Measurements from ENCODE around the gene LDLRAD4.

The LDLRAD4 gene

DNA sequence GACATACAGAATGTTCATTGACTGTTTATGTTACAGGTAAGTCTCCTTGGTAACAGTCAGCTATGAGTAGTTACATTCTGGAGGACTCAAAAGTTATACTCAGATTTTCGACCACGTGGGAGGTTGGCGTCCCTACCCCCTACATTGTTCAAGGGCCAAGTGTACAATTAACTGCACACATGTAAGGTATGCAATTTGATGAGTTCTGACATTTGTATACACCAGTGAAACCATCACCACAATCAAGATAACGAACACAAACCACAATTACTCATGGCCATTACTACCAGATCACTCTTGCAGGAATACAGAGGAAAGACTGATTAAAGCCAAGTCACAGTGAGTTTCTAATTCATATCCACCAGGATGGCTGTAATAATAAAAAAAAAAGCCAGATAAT, 39.6 kb upstream of the LDLRAD4 start:
- DNase-seq (ENCODE audit: low spot score): no peak
- in situ Hi-C loops (cut with MboI; ENCODE audit: low sequenced_read_pairs, unreplicated experiment): no loop called here
- TF ChIP-seq, protein P1, sequence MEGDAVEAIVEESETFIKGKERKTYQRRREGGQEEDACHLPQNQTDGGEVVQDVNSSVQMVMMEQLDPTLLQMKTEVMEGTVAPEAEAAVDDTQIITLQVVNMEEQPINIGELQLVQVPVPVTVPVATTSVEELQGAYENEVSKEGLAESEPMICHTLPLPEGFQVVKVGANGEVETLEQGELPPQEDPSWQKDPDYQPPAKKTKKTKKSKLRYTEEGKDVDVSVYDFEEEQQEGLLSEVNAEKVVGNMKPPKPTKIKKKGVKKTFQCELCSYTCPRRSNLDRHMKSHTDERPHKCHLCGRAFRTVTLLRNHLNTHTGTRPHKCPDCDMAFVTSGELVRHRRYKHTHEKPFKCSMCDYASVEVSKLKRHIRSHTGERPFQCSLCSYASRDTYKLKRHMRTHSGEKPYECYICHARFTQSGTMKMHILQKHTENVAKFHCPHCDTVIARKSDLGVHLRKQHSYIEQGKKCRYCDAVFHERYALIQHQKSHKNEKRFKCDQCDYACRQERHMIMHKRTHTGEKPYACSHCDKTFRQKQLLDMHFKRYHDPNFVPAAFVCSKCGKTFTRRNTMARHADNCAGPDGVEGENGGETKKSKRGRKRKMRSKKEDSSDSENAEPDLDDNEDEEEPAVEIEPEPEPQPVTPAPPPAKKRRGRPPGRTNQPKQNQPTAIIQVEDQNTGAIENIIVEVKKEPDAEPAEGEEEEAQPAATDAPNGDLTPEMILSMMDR (IDR thresholded peaks at IDR 0.05; ENCODE audit: borderline replicate concordance, control extremely low read depth, extremely low read depth, insufficient read depth, missing control alignments): no peak

DNA sequence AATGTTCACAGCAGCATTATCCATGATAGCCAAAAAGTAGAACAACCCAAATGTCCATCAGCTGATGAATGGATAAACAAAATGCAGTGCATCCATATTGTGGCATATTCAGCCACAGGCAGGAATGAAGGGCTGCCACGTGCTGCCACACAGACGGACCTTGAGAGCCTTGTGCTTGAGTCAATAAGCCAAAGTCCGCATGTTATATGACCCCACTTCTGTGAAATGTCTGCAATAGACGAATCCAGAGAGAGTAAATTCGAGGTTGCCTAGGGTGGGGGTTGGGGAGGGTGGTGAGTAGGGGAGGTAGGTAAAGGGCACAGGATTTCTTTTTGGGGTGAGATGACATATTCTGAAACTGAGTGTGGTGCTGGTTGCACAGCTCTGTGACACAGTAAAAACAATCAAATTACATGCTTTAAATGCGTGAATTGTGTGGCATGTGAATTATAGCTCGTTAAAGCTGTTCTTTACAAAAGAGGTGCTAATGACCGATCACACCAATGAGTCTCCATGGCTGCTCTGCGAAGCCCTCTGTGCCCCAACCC, 38.9 kb upstream of the LDLRAD4 start:
- in situ Hi-C loops (cut with MboI; ENCODE audit: low sequenced_read_pairs, unreplicated experiment): no loop called here
- TF ChIP-seq, protein P1 (IDR thresholded peaks at IDR 0.05; ENCODE audit: borderline replicate concordance, control extremely low read depth, extremely low read depth, insufficient read depth, missing control alignments): no peak
- no peak for DNase-seq (ENCODE audit: low spot score)

DNA sequence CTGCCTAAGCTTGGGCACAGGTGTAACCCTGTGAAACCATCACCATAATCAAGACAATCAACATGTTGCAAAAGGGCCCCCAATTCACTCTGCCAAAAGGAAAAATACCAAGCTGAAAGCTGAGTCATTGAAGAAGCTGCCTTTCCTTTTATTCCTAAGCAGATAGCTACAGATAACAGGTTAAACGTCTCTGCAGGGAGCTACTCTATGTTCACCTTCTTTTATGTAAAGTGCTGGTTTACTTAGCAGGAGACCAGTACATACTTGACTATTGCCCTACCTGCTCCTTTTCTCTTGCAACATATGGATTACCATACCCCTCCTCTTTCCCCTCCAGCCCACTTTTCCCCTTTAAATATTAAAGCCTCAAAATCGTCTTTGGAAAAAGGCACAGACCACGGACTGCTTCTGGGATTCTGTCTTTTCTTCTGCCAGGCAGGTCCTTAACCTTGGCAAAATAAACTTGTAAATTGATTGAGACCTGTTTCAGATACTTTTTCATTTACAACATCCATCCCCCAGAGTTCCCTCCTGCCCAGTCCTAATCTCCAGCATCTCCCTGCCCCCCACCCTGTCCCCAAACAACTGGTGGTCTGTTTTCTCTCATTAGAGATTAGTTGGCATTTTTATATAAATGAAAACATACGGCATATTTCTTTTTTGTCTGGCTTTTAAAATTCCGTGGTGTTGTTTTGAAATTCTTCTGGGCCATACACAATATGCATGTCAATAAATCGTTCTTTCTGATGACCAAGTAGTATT, 37.8 kb upstream of the LDLRAD4 start:
- in situ Hi-C loops (cut with MboI; ENCODE audit: low sequenced_read_pairs, unreplicated experiment): no loop called here
- TF ChIP-seq, protein P1 (IDR thresholded peaks at IDR 0.05; ENCODE audit: borderline replicate concordance, control extremely low read depth, extremely low read depth, insufficient read depth, missing control alignments): no peak
- DNase-seq (ENCODE audit: low spot score): no peak

DNA sequence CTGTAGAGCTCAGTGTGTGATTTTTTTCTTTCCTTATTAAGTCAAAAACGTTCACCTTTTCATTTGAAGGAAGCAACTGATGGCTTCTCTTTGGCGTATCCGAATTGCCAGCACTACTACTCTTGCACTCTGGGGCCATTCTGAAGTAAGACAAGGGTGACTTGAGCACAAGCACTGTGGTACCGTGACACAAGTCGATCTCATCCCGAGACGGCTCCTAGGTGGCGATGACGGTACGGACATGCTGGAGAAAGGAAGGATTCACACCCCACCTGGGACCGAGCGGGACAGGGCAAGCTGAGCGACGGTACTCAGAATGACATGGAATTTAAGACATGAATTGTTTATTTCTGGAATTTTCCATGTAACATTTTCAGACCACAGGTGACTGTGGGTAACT, 36.8 kb upstream of the LDLRAD4 start:
- in situ Hi-C loops (cut with MboI; ENCODE audit: low sequenced_read_pairs, unreplicated experiment): no loop called here
- no peak for DNase-seq (ENCODE audit: low spot score)

DNA sequence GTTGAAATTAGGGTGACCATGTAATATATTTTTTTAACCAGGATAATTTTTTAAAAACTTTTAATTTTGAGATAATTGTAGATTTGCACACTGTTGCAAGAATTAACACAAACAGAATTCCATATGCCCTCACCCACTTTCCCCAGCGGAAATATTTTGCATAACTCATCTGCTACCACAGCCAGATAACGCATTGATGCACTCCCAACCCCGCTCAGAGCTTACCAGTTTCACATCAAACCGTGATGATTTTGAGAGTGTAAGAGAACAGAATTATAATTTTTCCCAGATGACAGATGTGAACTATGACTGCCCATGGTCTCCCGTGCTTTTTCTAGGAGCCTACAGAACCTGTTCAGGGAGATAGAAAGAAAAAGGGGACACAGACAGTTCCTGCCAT, 35.2 kb upstream of the LDLRAD4 start:
- in situ Hi-C loops (cut with MboI; ENCODE audit: low sequenced_read_pairs, unreplicated experiment): no loop called here
- TF ChIP-seq, protein P1 (IDR thresholded peaks at IDR 0.05; ENCODE audit: borderline replicate concordance, control extremely low read depth, extremely low read depth, insufficient read depth, missing control alignments): no peak
- no peak for DNase-seq (ENCODE audit: low spot score)

More for the DNA sequence above, 36.8 kb upstream of the LDLRAD4 start:
- TF ChIP-seq, protein P1 (IDR thresholded peaks at IDR 0.05; ENCODE audit: borderline replicate concordance, control extremely low read depth, extremely low read depth, insufficient read depth, missing control alignments): no peak

DNA sequence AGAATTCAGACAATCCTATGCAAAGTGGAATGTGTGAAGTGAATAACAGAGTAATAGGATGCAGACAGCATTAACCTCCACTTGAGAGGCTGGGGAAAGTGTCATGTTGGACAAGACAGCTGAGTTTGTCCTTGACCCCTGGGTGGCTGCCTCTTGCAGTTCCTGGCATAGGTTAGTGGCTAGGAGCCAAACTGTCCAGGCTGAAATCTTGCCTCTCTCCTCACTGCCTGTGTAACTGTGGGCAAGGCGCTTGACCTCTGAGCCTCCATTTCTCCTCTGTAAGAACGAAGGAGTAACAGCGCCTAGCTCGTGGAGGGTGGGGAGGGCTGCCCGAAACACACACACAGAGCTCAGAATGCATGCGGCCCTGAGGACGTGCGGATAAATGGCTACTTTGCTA, 34.8 kb upstream of the LDLRAD4 start:
- DNase-seq (ENCODE audit: low spot score): no peak
- TF ChIP-seq, protein P1 (IDR thresholded peaks at IDR 0.05; ENCODE audit: borderline replicate concordance, control extremely low read depth, extremely low read depth, insufficient read depth, missing control alignments): no peak

More for the DNA sequence above, 34.8 kb upstream of the LDLRAD4 start:
- in situ Hi-C loops (cut with MboI; ENCODE audit: low sequenced_read_pairs, unreplicated experiment): no loop called here

All from GM13976 (cell line).